ENCODE results near the gene DTHD1.

DTHD1 gene

DNA sequence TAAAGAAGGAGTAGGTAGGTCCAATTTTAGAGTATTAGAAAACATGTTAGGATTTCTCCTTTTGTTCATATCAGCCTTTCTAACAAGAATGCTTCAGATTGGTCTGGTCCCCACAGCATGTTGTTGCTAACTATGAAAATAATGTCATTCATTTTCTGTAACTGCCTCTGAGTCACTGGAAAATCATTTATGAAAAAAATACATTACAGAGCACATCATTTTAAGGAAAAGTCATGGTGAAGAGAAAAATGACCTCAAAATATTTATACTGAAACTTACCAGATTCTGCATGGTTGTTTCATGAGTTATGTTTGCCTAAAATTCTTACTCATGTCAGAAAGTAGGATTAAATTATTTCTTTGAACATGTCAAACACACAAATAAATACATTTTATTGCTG is 35.2 kb downstream of the DTHD1 start:
- DNase-seq: no peak

DNA sequence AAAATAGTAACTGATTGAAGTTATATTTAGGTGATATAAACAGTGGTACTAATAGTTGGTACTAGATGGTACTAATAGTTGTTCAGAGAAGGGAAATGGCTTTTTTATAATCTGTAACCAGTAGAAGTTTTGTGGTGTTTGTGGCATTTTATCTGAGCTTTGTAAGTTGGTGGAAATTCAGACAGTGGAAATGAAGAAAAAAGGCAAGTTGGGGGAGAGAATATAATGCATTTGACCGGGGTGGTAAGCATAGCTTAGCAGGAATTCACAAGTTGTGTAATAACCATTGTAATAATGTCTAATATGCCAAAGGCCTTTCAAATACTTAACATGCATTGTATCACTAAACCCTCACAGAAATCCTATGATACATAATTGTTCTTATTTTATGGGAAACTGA is 36.3 kb downstream of the DTHD1 start:
- DNase-seq: no peak

DNA sequence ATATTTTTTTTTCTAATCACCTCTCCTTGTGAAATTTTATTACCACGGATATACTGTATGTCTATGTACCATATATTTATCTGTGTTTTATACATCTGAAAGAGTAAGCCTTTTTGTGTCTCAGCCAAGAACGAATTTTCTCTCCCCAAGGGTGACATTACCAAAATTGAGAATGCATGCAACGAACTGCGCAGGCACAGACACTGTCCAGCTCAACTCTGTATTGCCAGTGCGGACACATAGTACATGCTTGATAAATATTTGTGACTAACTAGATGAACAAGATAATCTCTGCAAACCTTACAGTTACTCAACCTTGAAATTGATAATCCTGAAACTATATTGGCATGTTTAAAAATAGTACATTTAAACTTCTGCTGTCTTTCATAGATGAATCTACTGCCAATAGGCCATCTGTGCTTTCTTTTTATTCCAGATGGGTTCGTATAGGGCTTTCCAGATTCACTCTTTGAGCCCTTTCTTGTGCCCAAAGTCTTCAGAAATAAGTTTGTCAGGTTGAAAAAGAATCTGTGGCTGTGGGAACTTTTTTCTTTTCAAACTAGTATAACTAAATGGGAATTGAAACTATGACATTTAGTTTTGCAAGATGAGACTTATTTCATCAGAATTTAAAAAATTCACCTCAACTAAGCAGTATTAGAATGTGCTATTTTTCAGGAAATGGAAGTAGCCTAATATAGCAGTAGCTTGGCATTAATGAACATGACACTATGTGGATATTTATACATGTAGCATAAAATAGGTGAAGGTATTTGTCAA is 38.9 kb downstream of the DTHD1 start:
- DNase-seq: no peak

DNA sequence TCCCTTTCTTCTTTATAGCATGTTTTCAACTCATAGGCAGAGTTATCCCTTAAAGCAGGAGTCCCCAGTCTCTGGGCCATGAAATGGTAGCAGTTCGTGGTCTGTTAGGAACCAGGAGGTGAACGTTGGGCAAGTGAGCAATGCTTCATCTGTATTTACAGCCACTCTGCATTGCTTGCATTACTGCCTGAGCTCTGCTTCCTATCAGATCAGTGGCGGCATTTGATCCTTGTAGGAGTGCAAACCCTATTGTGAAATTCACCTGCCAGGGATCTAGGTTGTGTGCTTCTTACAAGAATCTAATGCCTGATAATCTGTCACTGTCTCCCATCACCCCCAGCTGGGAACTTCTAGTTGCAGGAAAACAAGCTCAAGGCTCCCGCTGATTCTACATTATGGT is 39.8 kb downstream of the DTHD1 start:
- DNase-seq: no peak

DNA sequence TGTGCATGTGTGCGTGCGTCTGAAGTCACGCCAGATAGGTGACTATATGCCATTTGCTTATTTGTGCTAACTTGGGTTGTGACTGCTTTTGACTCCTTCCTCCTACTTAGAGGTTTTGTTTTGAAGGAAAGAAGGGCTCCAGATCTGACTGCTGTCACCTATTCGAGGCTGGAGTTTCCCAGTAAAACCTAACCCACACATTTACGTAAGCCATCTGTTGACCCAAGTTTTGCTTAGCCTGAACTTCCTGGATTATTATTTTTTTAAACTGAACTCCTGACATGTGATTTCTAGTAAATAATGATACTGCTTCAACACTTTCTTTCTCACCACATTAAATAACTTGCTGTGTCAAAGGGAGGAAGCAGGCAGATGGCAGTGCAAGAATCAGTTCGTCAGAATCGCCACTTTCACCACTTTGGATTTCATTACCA is 41.5 kb downstream of the DTHD1 start:
- peak; percentile 71 for DNase-seq

DNA sequence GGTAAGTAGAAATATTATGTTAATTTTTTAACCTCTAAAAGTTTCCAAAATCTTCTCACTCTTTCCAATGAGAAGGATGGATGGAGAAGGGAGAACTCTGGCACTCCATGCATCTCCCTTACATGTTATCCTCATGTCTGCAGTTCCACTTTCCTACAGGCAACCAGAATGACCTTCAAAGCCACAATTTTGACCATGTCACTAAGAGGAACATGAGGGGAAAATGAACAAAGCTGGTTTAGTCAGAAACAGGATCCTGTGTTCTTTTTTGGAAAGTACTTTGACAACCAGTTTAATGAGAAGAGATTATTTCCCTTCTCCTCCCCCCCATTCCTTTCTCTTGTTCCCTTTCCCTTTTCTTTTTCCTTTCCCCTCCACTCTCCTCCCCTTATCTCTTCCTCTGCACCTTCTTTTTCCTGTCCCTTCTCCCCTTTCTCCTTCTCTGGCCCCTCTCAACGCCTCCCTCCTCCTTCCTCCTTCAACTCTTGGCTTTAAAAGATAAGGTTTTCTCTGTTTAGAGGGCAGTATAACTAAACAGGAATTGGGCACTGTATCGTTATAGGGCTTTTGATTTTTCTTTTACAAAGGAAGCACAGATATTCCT is 42.5 kb downstream of the DTHD1 start:
- DNase-seq: no peak

DNA sequence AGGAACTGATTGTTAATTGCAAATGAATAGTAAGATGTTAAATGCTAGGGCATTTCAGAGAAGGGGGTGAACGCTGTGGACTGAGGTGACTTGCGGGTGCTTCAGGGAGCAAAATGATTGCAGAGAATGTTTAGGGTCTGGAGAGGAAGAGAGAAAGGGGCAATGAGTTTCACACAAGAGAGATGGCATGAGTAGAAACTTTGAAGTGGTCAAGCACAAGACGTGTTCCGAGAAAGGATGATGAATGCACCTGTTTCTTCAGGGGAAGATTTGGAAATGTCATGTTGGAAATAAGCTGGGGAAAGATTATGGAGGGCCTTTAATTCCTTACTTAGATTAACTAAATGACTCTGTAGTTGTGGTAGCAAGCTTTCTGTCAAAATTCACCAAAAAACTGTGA is 43.4 kb downstream of the DTHD1 start:
- DNase-seq: no peak

DNA sequence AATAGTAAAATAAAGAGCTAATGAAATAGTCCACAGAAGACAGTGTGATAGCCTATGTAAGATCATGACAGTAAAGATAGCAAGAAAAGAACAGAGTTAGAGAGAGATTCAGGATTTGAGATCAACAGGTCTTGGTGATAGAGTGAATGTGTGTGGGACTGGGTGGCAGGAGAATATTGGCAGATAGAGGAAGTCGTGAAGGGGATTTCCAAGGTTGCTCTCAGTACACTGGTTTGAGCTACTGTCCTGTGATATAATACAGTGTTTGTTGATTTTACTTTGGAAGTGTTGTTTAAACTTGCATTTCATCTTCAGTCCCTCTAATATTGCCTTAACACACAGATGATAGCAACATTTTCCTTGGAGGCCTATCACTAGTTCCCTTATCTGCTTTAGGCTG is 44.1 kb downstream of the DTHD1 start:
- DNase-seq: peak; percentile 57

DNA sequence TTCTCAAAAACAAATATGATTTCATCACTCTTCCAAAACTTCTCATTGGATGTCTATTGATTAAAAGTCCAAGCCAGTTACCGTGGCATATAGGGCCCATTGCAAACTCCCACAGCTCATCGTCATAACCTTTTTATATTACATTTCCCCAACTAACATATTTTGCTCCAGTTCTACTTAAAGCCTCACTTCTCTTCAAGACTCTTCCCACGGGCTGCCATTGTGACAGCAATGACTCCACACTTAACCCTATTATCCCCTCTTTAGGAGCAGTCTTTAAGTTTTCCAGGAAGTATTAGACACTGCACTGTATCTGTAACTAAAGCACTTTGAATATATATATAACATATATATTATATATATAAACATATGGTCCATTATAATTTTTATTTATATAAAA is 44.5 kb downstream of the DTHD1 start:
- DNase-seq: no peak

DNA sequence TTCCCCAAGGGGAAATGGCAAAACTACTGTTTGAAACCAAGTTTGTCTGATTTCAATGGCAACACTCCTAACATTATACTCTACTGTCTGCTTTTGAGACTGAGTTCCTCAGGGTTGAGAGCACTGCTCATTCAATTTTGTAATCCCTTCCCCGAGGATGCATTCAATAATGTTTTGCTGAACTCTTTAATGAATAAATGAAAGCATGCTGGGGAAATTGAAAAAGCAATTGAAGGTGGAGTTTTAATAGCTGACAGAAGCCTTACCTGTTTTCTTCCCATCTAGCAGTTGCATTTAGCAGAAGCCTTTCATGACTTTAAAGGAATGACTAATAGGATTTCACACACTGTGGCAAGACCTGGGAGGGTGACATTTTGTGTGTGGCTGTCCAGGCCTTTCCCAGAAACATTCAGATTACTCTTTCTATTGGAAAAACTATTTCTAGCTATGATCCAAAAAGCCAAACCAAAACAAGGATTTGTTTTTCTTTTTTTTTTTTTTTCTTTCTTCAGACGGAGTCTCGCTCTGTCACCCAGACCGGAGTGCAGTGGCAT is 45.1 kb downstream of the DTHD1 start:
- no peak for DNase-seq

DNA sequence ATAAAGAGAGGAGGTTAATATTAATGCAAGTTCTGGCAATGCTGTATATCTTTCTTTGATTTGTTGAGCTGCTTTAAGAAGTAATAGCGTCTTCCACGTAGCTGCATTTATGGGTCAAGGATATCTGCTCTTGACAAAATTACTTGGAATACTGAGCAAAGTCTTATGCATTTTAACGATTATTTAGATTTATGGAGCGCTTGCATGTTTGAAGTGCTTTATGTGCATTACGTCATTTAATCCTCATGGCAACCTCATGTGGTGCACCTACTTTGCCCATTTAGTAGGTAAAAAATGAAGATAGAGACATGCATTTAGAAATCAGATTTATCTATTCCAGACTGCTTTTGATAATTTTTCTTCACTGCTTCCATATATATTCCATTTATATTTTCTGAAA is 46.0 kb downstream of the DTHD1 start:
- no peak for DNase-seq

DNA sequence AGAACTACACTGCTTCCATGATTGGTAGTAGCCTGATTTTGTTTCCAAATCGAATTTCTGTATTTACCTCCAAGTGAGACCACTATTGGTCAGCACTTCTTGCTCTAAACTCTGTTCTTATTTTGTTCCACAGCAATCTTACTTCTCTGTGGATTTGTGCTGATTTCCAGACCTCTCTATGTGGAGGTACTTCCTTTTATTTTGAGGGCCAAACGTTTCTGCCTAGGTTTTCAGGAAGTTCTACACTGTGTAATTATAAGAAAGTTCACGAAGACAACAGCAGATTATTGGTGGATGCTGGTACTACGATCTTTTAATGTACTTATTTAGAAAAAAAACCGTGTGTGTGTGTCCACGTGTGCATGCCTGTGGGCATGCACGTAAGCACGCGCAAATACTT is 46.7 kb downstream of the DTHD1 start:
- no peak for DNase-seq

DNA sequence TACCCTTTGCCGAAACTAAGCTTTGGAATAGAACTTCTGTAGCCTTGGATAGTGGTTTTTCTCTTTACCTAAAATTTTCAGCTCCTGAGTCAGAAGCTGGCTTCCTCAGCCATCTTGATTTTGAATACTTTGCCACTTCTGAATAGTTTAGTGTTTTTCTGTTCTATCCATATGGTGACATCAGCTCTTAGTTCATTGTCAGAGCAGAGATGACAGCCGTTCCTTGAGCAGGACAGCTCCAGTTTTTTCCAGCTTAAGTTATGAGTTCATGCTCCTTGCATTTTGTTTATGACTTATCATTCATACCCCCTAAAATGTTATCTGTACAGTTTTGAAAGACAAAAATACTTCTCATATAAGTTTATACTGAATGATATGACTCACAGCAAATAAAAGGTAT is 47.8 kb downstream of the DTHD1 start:
- no peak for DNase-seq

DNA sequence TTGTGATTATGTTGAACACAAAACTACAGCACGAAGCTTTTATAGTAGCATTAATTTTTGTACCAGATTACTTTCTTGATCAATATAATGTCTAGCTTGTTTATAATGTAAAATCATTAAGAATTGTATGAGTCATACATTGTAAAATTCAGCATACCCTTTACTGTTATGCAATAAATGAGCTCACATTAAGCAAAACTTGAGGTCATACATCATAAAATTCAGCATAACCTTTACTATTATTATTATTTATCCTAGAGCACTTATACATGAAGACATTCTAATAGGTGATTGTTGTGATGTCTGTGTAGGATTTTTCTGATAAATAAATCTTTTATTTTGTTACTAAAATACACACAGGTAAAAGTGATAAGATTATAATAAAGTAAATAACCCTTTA is 49.4 kb downstream of the DTHD1 start:
- DNase-seq: no peak

DNA sequence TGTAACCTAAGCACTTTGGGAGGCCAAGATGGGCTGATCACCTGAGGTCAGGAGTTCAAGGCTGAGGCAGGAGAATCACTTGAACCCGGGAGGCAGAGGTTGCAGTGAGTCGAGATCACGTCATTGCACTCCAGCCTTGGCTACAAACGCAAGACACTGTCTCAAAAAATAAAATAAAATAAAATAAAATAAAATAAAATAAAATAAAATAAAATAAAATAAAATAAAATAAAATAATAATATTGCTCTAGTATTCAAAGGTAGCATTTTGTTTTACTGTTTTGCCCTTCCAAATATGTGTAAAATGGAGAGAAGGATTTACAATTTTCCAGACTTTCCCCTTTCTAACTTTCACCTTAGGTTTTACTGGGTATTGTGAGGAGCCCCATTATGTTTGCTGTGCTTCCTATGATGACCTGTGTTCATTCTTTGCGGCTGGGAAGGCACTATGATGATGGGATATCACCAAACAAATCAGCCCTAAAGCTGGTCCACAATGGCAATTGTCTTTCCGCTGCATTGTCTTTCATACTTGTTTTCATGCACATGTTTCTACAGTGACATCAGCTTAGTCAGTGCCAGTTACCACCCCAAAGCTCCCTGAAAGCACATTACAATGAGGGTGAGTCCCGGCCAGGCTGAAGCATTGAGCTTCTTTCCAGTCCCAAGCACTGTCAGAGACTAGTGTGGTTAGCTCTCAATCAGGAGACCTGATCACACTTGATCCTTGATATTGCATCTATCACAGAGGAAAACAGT is 50.8 kb downstream of the DTHD1 start:
- no peak for DNase-seq

DNA sequence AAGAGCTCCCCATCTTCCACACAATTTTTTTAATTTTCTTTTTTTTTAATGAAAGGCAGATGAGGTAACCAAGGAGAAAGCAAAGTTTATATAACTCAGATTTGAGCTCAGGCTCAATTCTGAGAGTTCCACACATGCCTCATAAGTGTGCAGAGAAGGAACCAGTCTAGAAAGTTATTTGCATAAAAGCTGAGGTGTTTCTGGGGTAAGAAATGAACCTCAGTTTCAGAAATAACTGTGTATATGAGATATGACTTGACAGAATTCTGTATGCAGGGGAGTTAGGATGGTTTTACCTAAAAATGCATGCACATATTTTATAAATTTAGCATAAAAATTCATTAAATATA is 51.3 kb downstream of the DTHD1 start:
- DNase-seq: no peak

DNA sequence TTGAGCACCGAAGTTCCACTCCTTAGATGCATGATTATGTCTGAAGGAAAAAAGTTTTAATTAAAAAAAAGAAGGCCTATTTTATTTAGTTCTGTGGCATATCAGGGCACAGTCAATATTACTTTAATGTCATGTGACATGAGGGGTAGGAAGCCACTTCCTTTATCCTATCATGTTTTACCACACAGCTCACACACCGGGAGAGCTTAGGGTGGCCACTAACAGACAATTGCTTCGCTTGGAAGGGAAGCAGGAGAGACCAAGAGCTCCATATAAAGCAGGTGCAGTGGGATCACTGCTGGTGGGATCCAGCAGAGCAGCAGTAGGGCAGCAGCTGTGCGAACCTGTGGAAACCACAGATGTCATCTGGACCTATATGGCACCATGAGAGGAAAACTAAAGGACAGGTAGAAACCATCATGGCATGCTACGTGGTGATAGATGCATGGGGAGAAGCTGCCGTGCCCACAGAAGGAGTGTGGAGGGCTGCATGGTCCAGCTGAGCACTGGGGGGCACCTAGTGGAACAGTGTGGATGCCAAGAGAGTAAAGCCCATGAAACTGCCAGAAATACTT is 52.0 kb downstream of the DTHD1 start:
- no peak for DNase-seq

DNA sequence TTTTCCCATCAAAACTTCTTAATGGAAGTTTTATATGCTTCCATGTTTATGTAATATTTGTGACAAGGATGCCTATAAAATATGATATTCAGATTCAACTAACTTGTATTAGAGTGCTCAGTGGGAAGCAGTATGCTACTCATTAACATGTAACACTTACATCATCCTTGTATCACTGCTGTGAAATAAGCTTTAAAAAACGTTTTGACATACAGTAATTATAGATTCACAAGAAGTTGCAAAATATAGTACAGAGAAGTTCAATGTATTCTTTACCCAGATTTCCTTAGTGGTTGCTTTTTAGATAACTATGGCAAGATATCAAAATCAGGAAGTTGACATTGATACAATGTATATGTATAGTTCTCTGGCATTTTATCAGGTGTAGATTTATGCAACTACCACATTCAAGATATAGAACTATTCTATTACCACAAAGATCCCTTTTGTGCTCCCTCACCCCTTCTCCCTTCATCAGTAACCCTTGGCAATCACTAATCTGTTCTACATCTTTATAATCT is 56.3 kb downstream of the DTHD1 start:
- DNase-seq: no peak

DNA sequence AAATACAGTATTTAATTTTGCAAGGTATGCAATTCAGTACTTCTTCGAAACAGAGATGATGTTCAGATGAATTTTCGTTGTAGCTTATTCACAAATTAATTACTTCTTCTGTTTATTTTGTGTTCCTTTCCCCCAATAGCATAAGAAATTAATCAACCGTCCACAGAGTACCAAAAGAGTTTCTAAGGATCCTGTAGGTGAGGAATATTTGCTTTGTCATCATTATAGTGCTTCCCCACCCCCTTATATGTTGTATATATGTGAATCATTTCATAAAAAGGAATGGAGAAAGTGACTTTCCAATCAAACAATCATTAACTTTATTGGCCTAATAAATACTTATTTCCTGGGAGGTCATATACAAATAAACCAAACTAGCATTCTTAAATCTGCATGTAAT is 57.6 kb downstream of the DTHD1 start:
- DNase-seq: no peak

DNA sequence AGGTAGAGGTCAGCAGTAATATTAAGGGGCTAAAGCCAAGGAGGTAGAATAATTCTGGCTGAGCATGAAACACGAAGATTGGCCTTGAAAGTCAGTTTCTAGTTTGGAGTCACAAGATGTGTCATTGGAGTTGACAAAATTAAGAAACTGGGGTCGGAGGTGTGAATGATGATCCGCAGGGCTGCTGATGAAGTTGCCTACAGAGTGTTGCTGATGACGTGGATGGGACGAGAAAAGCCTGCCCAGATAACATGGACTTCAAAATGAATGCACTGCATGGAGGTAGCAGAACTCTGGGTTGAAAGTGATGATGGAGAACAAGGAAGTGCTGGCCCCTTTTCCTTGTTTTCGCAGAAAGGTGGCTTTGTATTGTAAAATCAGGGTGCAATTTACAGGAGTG is 60.5 kb downstream of the DTHD1 start:
- no peak for DNase-seq

DNA sequence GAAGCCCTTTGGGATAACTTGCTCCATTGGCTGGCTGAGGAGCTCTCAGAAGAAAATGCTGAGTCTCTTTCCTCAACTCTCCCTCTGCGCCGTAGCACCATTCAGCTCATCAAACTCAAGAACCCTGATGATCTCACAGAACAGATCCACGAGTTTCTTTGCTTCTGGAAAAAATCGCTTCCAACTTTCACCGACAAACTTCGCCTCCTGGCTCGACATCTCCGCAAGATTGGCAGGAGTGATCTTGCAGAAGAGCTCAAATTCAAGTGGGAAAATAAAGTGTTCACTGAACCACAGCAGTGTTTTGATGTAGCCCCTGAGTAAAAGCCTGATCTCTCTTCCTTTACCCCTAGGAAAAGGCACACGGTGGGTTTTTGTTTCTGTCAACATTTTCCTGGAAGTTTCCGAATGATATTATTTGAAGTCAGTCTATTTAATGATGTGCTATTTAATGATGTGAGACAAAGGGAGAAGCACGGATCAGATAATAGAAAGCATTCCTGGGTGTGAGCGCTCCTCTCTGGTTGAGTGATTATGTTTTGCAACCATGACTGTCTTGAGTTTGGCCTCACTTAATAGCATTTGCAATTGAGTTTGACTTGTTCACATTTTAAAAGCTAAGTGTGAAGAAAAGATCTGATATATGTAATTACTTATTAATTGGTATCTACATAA is 62.2 kb downstream of the DTHD1 start:
- DNase-seq: no peak

DNA sequence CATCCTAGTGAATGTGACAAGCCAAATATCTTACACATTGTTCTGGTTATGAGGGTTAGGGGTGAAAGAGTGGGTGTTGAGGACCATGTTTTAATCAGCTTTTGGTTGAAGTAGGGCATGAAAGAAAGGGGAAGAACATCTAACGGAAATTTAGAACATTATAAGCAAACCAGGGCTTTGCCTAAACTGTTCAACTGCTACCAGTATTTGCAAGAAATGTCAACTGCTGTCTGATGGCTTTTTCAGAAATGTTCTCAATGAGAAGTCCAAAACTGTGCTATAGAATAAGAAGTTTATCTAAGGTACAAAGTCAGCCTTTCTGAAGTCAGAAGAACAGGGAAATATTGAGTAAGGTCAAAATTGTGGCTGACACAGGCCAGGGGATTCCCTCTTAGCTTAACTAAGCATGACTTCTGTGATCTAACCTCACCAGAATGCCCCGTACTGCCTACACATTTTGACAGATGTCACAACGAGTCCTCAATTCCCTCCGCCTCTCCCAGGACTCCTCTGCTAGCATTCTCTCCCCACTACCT is 67.1 kb downstream of the DTHD1 start:
- peak; percentile 21 for DNase-seq
